Neural cell (in vitro differentiated cells): ENCODE results near the gene COA5. TPM values are rescaled to one million over a fixed set of nuclear protein-coding genes. Genes with fewer than 3 reads are reported as not detected.
A peak's percentile ranks its signal among the peaks of the same experiment; 100 is the strongest.

Experiments used
- H2AFZ ChIP-seq: fragments of 200-600, 300-800 bp; sonication (generic), shearing (Covaris generic); 2 replicates; pipeline ENCODE4 v1.6.0; 2014; ENCODE audit warnings: low read depth, mild to moderate bottlenecking, antibody characterized with exemption, low read length, moderate library complexity
- H3F3A ChIP-seq: fragments of 200-600 bp; shearing (Covaris generic); 2 replicates; pipeline ENCODE4 v1.6.1; 2016; ENCODE audit warnings: mild to moderate bottlenecking, moderate library complexity, mixed read lengths, antibody characterized with exemption, low read length; ENCODE audit not compliant: insufficient read depth, poor library complexity, severe bottlenecking
- H3K27ac ChIP-seq: fragments of 200-600, 300-800 bp; sonication (generic), shearing (Covaris generic); 2 replicates; pipeline ENCODE4 v1.5.1; 2014; ENCODE audit warnings: mild to moderate bottlenecking, low read length, moderate library complexity
- H3K27me3 ChIP-seq: fragments of 300-800, 200-600 bp; sonication (generic), shearing (Covaris generic); 2 replicates; pipeline ENCODE4 v1.6.0; 2014; ENCODE audit warnings: mild to moderate bottlenecking, low read depth, low read length, moderate library complexity; ENCODE audit not compliant: insufficient read depth
- H3K36me3 ChIP-seq: fragments of 300-800, 200-600 bp; sonication (generic), shearing (Covaris generic); 2 replicates; pipeline ENCODE4 v1.5.1; 2014; ENCODE audit warnings: mild to moderate bottlenecking, antibody characterized with exemption, low read length, moderate library complexity; ENCODE audit not compliant: insufficient read depth
- H3K4me2 ChIP-seq: fragments of 300-800, 200-600 bp; sonication (generic), shearing (Covaris generic); 2 replicates; pipeline ENCODE4 v1.6.0; 2014; ENCODE audit warnings: mild to moderate bottlenecking, low read length
- H3K4me3 ChIP-seq: fragments of 300-800, 200-600 bp; sonication (generic), shearing (Covaris generic); 2 replicates; pipeline ENCODE4 v1.5.1; 2014; ENCODE audit warnings: mild to moderate bottlenecking, low read length, moderate library complexity
- H3K79me2 ChIP-seq: fragments of 200-600 bp; shearing (Covaris generic); replicated peaks from 2 replicates; pipeline ENCODE4 v1.6.0; 2014; ENCODE audit warnings: mild to moderate bottlenecking, low read length, moderate library complexity; ENCODE audit not compliant: insufficient read depth
- H3K9ac ChIP-seq: fragments of 300-800, 200-600 bp; sonication (generic), shearing (Covaris generic); 2 replicates; pipeline ENCODE4 v1.6.1; 2016; ENCODE audit warnings: mild to moderate bottlenecking, low read length, mixed read lengths
- H3K9me2 ChIP-seq: fragments of 200-600 bp; shearing (Covaris generic); 2 replicates; pipeline ENCODE4 v1.6.1; 2016; ENCODE audit warnings: mild to moderate bottlenecking, low read length, mixed read lengths; ENCODE audit not compliant: insufficient read depth
- H3K9me3 ChIP-seq: fragments of 200-600, 300-800 bp; sonication (generic), shearing (Covaris generic); 2 replicates; pipeline ENCODE4 v1.6.1; 2016; ENCODE audit warnings: mild to moderate bottlenecking, mixed run types, low read length, moderate library complexity, mixed read lengths
- H4K20me1 ChIP-seq: fragments of 200-600 bp; shearing (Covaris generic); 2 replicates; pipeline ENCODE4 v1.6.1; 2016; ENCODE audit warnings: mild to moderate bottlenecking, mixed run types; ENCODE audit not compliant: insufficient read depth
- EP300 ChIP-seq: fragments of 450-650 bp; conservative IDR thresholded peaks from 2 replicates; pipeline ENCODE4 v1.6.1; 2014; ENCODE audit warnings: antibody characterized with exemption, mild to moderate bottlenecking, moderate library complexity; ENCODE audit not compliant: poor library complexity, severe bottlenecking
- EZH2 ChIP-seq: fragments of 200-600, 300-800 bp; shearing (Covaris generic), sonication (generic); IDR thresholded peaks from 2 replicates; pipeline ENCODE4 v1.6.1; 2014; ENCODE audit warnings: antibody characterized with exemption, low read length, borderline replicate concordance, mild to moderate bottlenecking; ENCODE audit not compliant: insufficient read depth, poor library complexity, severe bottlenecking
- MXI1 ChIP-seq: fragments of 450-650 bp; conservative IDR thresholded peaks from 2 replicates; pipeline ENCODE4 v1.6.1; 2014; ENCODE audit warnings: antibody characterized with exemption, mild to moderate bottlenecking; ENCODE audit not compliant: poor library complexity, severe bottlenecking
- POLR2AphosphoS5 ChIP-seq: IDR thresholded peaks from 2 replicates; pipeline ENCODE4 v1.6.1; 2012
- RAD21 ChIP-seq: fragments of 450-650 bp; conservative IDR thresholded peaks from 2 replicates; pipeline ENCODE4 v1.6.1; 2014; ENCODE audit warnings: antibody characterized with exemption, mild to moderate bottlenecking, moderate library complexity
- REST ChIP-seq: IDR thresholded peaks from 2 replicates; pipeline ENCODE4 v1.6.1; 2012; ENCODE audit warnings: borderline replicate concordance
- SMC3 ChIP-seq: fragments of 450-650 bp; conservative IDR thresholded peaks from 2 replicates; pipeline ENCODE4 v1.6.1; 2014; ENCODE audit warnings: antibody characterized with exemption, mild to moderate bottlenecking, moderate library complexity; ENCODE audit not compliant: poor library complexity
- TAF1 ChIP-seq: IDR thresholded peaks from 2 replicates; pipeline ENCODE4 v1.6.1; 2012; ENCODE audit warnings: low read depth
- polyA plus RNA-seq: library from polyadenylated mRNA; depleted of rRNA; stranded (reverse); fragments of >200 nt; gene quantifications from 2 replicates; pipeline ENCODE4 v1.2.3, GENCODE V29; 2014
- TF ChIP-seq, protein P1 (sequence below): fragments of 450-650 bp; IDR thresholded peaks from 2 replicates; pipeline ENCODE4 v1.5.1; 2014; ENCODE audit warnings: antibody characterized with exemption, mild to moderate bottlenecking, moderate library complexity; ENCODE audit not compliant: poor library complexity, severe bottlenecking

Gene COA5
- polyA plus RNA-seq, 1 donor from 2014 or later: 160 TPM

DNA sequence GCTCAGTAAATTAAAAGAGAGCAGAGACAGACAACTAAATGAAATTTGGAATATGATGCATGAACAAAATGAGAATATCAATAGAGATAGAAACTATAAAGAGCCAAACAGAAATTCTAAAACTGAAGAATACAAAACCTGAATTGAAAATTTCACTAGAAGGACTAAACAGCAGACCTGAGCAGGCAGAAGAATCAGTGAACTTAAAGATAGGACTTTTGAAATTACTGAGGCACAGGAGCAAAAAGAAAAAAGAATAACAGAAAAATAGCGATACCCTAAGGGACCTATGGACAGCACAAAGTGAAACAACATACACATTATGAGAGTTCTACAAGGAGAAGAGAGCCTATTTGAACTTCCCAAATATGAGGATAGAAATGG is 41.7 kb upstream of the COA5 start:
- no peaks in the 10 kb centered on the region for H3K36me3 ChIP-seq
- no peaks in the 10 kb centered on the region for H3K9me3 ChIP-seq
- no peaks in the 10 kb centered on the region for H3F3A ChIP-seq
- H3K9ac ChIP-seq: no peak overlapping the region
- H3K27ac ChIP-seq: no peak overlapping the region
- H3K4me3 ChIP-seq: no peak overlapping the region
- TF ChIP-seq RAD21: no peak
- TF ChIP-seq, protein P1, sequence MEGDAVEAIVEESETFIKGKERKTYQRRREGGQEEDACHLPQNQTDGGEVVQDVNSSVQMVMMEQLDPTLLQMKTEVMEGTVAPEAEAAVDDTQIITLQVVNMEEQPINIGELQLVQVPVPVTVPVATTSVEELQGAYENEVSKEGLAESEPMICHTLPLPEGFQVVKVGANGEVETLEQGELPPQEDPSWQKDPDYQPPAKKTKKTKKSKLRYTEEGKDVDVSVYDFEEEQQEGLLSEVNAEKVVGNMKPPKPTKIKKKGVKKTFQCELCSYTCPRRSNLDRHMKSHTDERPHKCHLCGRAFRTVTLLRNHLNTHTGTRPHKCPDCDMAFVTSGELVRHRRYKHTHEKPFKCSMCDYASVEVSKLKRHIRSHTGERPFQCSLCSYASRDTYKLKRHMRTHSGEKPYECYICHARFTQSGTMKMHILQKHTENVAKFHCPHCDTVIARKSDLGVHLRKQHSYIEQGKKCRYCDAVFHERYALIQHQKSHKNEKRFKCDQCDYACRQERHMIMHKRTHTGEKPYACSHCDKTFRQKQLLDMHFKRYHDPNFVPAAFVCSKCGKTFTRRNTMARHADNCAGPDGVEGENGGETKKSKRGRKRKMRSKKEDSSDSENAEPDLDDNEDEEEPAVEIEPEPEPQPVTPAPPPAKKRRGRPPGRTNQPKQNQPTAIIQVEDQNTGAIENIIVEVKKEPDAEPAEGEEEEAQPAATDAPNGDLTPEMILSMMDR: no peak
- TF ChIP-seq EP300: no peak
- TF ChIP-seq REST: no peak
- TF ChIP-seq EZH2: no peak
- TF ChIP-seq SMC3: no peak
- no peak for TF ChIP-seq TAF1
- TF ChIP-seq POLR2AphosphoS5: no peak
- no peak for TF ChIP-seq MXI1
- no peak overlapping the region for H2AFZ ChIP-seq
- H3K79me2 ChIP-seq: no peaks in the 10 kb centered on the region
- H3K27me3 ChIP-seq: no peaks in the 10 kb centered on the region
- H3K9me2 ChIP-seq: no peaks in the 10 kb centered on the region
- H3K4me2 ChIP-seq: no peak overlapping the region
- no peaks in the 10 kb centered on the region for H4K20me1 ChIP-seq

DNA sequence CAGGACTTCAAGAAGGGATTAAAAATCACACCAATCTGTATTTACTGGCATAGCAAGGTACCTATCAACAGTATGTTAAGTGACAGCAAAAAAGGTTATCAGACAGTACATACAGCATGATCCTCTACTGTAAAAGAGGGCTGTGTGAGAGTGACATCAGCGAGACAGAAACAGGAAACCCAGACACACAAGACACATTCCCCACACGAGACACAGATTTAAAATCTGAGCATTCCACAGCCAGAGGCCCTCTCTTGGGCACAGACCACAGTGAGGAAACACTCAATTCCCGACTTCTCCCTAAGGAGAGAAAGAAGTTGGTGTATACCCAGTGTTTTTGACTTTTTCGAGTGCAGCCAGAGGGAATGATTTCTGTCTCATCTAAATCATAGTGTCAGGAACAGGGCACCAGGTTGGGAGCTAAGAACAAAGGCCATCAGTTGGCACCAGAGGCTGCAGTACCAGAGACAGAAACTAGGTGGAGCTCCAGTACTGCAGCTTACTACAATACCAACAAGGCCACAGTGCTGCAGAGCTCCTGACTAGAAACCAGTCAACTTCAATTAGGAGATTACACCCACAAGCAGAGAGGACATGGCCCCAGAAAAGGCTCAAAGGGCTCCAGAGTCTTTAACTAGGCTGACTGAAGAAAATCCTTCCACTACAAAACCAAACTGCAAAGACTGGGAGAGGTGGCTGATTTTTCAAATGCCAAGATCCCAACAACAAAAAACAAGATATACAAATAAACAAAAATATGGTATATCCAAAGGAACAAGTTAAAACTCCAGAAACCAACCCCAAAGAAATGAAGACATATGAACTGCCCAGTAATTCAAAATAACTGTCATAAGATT is 41.1 kb upstream of the COA5 start:
- H3K27ac ChIP-seq: peak overlapping the region; percentile 69
- H3K36me3 ChIP-seq: no peaks in the 10 kb centered on the region
- peak overlapping the region; percentile 63 for H3K9ac ChIP-seq
- no peak overlapping the region for H3K4me3 ChIP-seq
- H3K9me2 ChIP-seq: no peaks in the 10 kb centered on the region
- H3F3A ChIP-seq: no peaks in the 10 kb centered on the region
- TF ChIP-seq, protein P1: peak; percentile 98
- peak; percentile 41 for TF ChIP-seq TAF1
- no peak for TF ChIP-seq REST
- peak; percentile 98 for TF ChIP-seq SMC3
- TF ChIP-seq POLR2AphosphoS5: no peak
- no peak for TF ChIP-seq MXI1
- peak; percentile 98 for TF ChIP-seq RAD21
- H3K79me2 ChIP-seq: no peaks in the 10 kb centered on the region
- H3K27me3 ChIP-seq: no peaks in the 10 kb centered on the region
- H3K9me3 ChIP-seq: no peaks in the 10 kb centered on the region
- H3K4me2 ChIP-seq: no peak overlapping the region
- peak overlapping the region; percentile 90 for H2AFZ ChIP-seq
- no peaks in the 10 kb centered on the region for H4K20me1 ChIP-seq
